Measurements from ENCODE around the gene A1BG. TPM values are rescaled to one million over a fixed set of nuclear protein-coding genes. Genes with fewer than 3 reads are reported as not detected.

A1BG gene
- total and polyA plus RNA-seq, 2 of the 13 experiments (the other 11 are each of a cell fraction or from before 2014, with no cell fraction given) = 14.7 to 41.4 TPM

- TF ChIP-seq BCL3 (CRISPR knock-in tag; IDR thresholded peaks at IDR 0.05) (no peak; the same call in 1 of the 2 replicates), NCOA1 (CRISPR knock-in tag; IDR thresholded peaks at IDR 0.05) (peak; percentile 91), PATZ1 (CRISPR knock-in tag; IDR thresholded peaks at IDR 0.05) (peak; percentile 91), RBM39 (IDR thresholded peaks at IDR 0.05; ENCODE audit: low read depth, low read length, poor library complexity, severe bottlenecking) (peak; percentile 92), KDM5A (IDR thresholded peaks at IDR 0.05; ENCODE audit: borderline replicate concordance, low read length) (peak; percentile 97), ZNF572 (CRISPR knock-in tag; IDR thresholded peaks at IDR 0.05) (no peak; the same call in 1 of the 2 replicates), MYNN (CRISPR knock-in tag; IDR thresholded peaks at IDR 0.05; ENCODE audit: low read depth) (no peak), ISX (CRISPR knock-in tag; conservative IDR thresholded peaks at IDR 0.05) (no peak), CREM (IDR thresholded peaks at IDR 0.05) (peak; percentile 70), CREM (CRISPR knock-in tag; IDR thresholded peaks at IDR 0.05) (no peak), ZFP91 (CRISPR knock-in tag; IDR thresholded peaks at IDR 0.05; ENCODE audit: borderline replicate concordance) (peak; percentile 98), CENPT (CRISPR knock-in tag; IDR thresholded peaks at IDR 0.05; ENCODE audit: low read depth) (0 out of 2 replicates have a peak, but pooled peaks have one; percentile 67), JUND (CRISPR knock-in tag; IDR thresholded peaks at IDR 0.05) (no peak), DMAP1 (CRISPR knock-in tag; IDR thresholded peaks at IDR 0.05) (peak; percentile 94), ZNF629 (CRISPR knock-in tag; conservative IDR thresholded peaks at IDR 0.05) (peak; percentile 53; the same call in 1 of the 2 replicates), KLF16 (CRISPR knock-in tag; IDR thresholded peaks at IDR 0.05) (peak in 1 of 2 experiments; percentile 95; a peak in 2 of 4 replicates), ZNF513 (CRISPR knock-in tag; conservative IDR thresholded peaks at IDR 0.05) (no peak), MLXIP (CRISPR knock-in tag; IDR thresholded peaks at IDR 0.05; ENCODE audit: borderline replicate concordance) (0 out of 2 replicates have a peak, but pooled peaks have one; percentile 22)
Observed at GRCh38 chr19:58380662-58381459, 27.6 kb upstream of the A1BG start, which contains the start of gene ZNF837 (continued).
